ENCODE measurements around the gene MRPL43.

GRCh38 chr10:101000127-101000914, 13.0 kb upstream of the MRPL43 start:
- TF ChIP-seq CTCF (IDR thresholded peaks at IDR 0.05) (no peak), EP300 (IDR thresholded peaks at IDR 0.05; ENCODE audit: low read depth) (no peak)
